ENCODE measurements around the gene IKZF1.
A peak's percentile ranks its signal among the peaks of the same experiment; 100 is the strongest.

Gene IKZF1

GRCh38 chr7:50418526-50419290 lies 114.2 kb downstream of the IKZF1 start:
- no peak for DNase-seq

- DNase-seq = no peak
These were observed 116.5 kb downstream of the IKZF1 start for GRCh38 chr7:50421043-50421442.

- DNase-seq = no peak
These were observed 118.3 kb downstream of the IKZF1 start for GRCh38 chr7:50422858-50423257.

DNA sequence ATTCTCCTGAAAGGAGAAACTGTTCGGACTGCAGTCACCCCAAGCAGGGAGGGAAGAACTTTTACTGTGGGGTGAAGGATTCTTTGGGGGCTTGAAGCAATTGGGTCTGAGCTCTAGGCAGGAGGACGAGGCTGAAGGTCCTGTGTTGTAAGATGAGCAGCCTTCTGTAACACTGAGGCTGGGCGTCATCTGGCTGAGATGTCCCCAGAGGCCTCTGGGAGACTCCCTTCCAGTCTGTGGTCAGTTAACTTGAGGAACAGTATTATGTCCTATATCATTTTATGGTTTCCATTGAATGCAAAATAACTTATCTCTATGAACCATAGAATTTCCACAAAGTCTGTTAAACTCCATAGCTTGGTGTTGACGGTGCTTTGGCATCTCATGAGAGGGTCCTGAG lies 119.3 kb downstream of the IKZF1 start:
- DNase-seq = no peak

GRCh38 chr7:50425318-50425717 lies 120.8 kb downstream of the IKZF1 start:
- no peak for DNase-seq

GRCh38 chr7:50426280-50427045 lies 121.9 kb downstream of the IKZF1 start:
- DNase-seq = no peak

GRCh38 chr7:50427518-50427917 lies 123.0 kb downstream of the IKZF1 start:
- DNase-seq = no peak

DNA sequence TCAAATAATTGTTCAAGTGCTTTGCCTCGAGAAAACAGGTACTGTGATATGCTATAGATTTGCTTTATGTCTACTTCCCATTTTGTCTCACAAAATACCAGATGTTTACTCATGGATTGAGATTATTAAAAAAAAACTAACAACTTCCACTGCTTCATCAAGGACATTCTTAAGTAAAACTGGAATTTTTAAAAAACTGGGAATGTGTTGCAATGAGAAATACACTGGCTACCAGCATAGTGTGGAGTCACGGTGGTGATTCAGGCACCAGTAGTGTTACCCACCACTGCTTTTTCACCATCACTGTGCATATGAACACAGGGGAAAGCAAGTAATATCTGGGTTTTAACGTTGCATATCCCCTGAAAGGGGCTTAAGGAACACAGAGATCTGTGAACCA lies 124.4 kb downstream of the IKZF1 start:
- DNase-seq = no peak

DNA sequence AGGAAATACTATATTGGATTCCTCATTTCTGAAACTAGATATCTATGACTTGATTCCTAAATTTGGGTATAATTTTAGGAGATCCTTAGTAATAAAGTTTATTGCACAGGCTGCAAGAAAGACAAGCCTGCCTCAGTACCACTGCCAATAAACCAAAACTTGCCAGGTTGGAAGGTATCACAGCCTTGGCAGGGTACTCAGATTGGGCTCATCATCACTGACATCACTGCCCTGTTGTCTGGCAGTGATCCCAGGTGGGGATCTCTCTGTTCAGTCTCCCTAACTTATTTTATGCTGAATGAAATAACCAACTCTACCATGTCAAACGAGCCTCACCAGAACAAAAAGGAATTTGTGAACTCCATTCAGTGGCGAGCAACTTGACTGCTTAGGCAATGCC lies 126.8 kb downstream of the IKZF1 start:
- DNase-seq = no peak

- DNase-seq = no peak
These were observed 127.3 kb downstream of the IKZF1 start for GRCh38 chr7:50431722-50432305.

GRCh38 chr7:50436133-50436806 lies 131.8 kb downstream of the IKZF1 start:
- no peak for DNase-seq

- peak; percentile 73 for DNase-seq
These were observed 142.0 kb downstream of the IKZF1 start for GRCh38 chr7:50446542-50446960.

DNA sequence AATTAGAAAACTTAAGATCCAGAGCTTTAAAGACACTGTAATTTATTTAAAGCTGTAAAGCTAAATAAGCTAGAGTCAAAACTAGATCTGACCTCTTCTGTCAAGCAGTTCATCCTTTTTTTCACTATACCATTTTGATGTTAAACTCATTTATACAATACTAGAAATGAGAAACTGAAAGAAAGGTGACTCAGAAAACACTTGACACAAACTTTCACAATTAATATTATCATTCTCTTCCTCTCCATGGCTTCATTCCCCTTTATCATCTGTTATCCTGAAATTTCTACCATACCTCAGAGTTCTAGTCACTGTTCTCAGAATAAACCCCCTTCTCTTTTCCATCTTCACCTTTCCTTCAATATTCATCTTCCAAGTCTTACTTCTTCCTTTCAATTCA lies 144.3 kb downstream of the IKZF1 start:
- peak; percentile 54 for DNase-seq

- peak; percentile 9 for DNase-seq
These were observed 145.0 kb downstream of the IKZF1 start for GRCh38 chr7:50449501-50449880.

DNA sequence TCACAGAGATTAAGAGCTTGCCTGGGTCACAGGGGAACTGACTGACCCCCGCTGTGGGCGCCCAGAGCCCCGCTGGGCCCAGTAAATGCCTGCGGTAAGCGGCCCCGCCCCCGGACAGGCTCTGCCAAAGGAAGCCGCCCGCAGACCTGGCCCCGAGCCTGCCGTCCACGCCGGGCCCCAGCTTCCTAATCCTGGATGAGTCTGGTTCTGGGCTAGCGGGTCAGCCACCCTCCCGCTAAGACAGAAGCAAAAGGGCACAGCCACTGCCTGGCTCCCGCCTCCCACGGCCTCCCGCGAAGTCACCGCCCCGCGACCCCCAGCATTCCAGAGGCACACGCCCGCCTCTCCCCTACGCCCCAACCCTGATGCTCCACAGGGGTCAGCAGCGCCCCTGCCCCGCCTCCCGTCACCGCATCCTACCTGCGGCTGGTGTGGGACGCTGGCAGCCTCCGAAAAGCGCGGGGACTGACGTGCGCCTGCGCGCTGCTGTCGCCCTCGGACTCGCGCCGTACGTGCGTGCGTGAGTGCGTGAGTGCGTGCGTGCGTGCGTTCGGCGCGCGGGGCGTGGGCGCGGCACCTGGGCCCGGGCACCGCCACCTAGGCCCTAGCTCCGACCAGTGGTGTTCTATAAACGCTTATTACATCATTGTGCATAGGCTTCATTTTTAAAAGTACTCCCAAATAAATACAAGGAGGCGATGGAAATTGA lies 145.5 kb downstream of the IKZF1 start, which contains the start of gene FIGNL1:
Gene FIGNL1, minus strand, starts transcription at position 470 of the 709 bp plus-strand sequence. CDS start 3,063 bp downstream, outside the sequence.
- peak; percentile 90 for DNase-seq

DNA sequence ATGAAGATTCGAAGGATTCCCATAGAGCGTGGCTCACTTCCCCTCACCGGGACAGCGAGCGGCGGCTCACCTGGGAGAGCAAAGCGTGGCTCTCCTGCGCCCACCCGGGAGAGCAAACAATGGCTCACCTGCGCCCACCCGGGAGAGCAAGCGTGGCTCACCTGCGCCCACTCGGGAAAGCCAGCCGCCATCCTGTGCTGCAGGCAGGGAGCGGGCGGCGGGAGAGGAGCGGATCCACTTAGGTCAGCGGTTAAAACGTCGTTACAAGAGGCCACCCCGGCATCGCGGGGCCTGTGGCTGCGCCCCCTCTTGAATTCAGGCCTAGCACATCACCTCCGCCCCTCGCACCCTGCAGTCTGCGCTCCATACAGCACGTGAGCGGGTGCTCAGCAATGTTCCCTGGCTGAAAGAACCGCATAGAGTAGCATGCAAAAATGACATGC lies 146.1 kb downstream of the IKZF1 start:
- DNase-seq = peak; percentile 19

All from activated CD4-positive, alpha-beta T cell treated with anti-CD3 and anti-CD28 coated beads, Interleukin-2, Interleukin-6, amounts not matched to agents 100 ng/mL and 50 ng/mL, durations not matched to agents 16 hours and 8 hours (primary cell).